MM.1S (cell line): ENCODE measurements around the gene TBC1D25.
"Not testable (repeated sequence)": the region's sequence is repeated elsewhere in the genome, so short reads cannot be mapped to it uniquely, and the experiment has no call there.

Experiments
- DNase-seq: peaks from one replicate; pipeline ENCODE4 v3.0.0-alpha.2; 2015
- H2AFZ ChIP-seq: fragments of 300-600 bp; sonication (generic); 2 replicates; pipeline ENCODE4 v1.6.0; 2016; ENCODE audit warnings: antibody characterized with exemption, low read length
- H3F3A ChIP-seq: fragments of 300-600 bp; sonication (generic); 2 replicates; pipeline ENCODE4 v1.6.1; 2016; ENCODE audit warnings: mild to moderate bottlenecking, antibody characterized with exemption, low read length, moderate library complexity, mixed read lengths; ENCODE audit not compliant: insufficient read depth
- H3K27ac ChIP-seq: fragments of 300-600 bp; sonication (generic); 2 replicates; pipeline ENCODE4 v1.5.1; 2016; ENCODE audit warnings: mild to moderate bottlenecking, low read length
- H3K27me3 ChIP-seq: fragments of 300-600 bp; sonication (generic); replicated peaks from 2 replicates; pipeline ENCODE4 v1.6.0; 2016; ENCODE audit warnings: low read length; ENCODE audit not compliant: insufficient read depth
- H3K36me3 ChIP-seq: fragments of 300-600 bp; sonication (generic); replicated peaks from 2 replicates; pipeline ENCODE4 v1.6.1; 2016; ENCODE audit warnings: mild to moderate bottlenecking, low read length, mixed read lengths; ENCODE audit not compliant: insufficient read depth
- H3K4me1 ChIP-seq: fragments of 300-600 bp; sonication (generic); 2 replicates; pipeline ENCODE4 v1.6.1; 2016; ENCODE audit warnings: low read length, mixed read lengths
- H3K4me2 ChIP-seq: fragments of 300-600 bp; sonication (generic); 2 replicates; pipeline ENCODE4 v1.6.0; 2016; ENCODE audit warnings: low read depth, low read length
- H3K4me3 ChIP-seq: fragments of 300-600 bp; sonication (generic); 2 replicates; pipeline ENCODE4 v1.5.1; 2016; ENCODE audit warnings: low read length, mixed read lengths
- H3K79me2 ChIP-seq: fragments of 300-600 bp; sonication (generic); 2 replicates; pipeline ENCODE4 v1.6.1; 2016; ENCODE audit warnings: mixed run types, low read length, mixed read lengths
- H3K9ac ChIP-seq: fragments of 300-600 bp; sonication (generic); 2 replicates; pipeline ENCODE4 v1.6.1; 2016; ENCODE audit warnings: low read length, mixed read lengths
- H3K9me2 ChIP-seq: fragments of 300-600 bp; sonication (generic); replicated peaks from 2 replicates; pipeline ENCODE4 v1.6.1; 2016; ENCODE audit warnings: mild to moderate bottlenecking, low read length, mixed read lengths; ENCODE audit not compliant: insufficient read depth
- H3K9me3 ChIP-seq: fragments of 300-600 bp; sonication (generic); replicated peaks from 2 replicates; pipeline ENCODE4 v1.6.1; 2016; ENCODE audit warnings: mild to moderate bottlenecking, low read length, mixed read lengths; ENCODE audit not compliant: insufficient read depth
- H4K20me1 ChIP-seq: fragments of 300-600 bp; sonication (generic); 2 replicates; pipeline ENCODE4 v1.6.1; 2016; ENCODE audit warnings: mild to moderate bottlenecking, low read length, moderate library complexity, mixed read lengths; ENCODE audit not compliant: insufficient read depth
- EZH2 ChIP-seq: fragments of 300-600 bp; sonication (generic); optimal IDR thresholded peaks from 2 replicates; pipeline ENCODE3; 2017; ENCODE audit warnings: low read depth, mild to moderate bottlenecking, antibody characterized with exemption, low read length, mixed read lengths
- EZH2phosphoT487 ChIP-seq: fragments of 300-600 bp; sonication (generic); IDR thresholded peaks from 2 replicates; pipeline ENCODE4 v1.6.1; 2018; ENCODE audit warnings: antibody characterized with exemption, low read length
- TF ChIP-seq, protein P1 (sequence below): fragments of 300-600 bp; sonication (generic); IDR thresholded peaks from 2 replicates; pipeline ENCODE4 v1.5.1; 2016; ENCODE audit warnings: antibody characterized with exemption, low read length, mixed read lengths

TBC1D25 gene

DNA sequence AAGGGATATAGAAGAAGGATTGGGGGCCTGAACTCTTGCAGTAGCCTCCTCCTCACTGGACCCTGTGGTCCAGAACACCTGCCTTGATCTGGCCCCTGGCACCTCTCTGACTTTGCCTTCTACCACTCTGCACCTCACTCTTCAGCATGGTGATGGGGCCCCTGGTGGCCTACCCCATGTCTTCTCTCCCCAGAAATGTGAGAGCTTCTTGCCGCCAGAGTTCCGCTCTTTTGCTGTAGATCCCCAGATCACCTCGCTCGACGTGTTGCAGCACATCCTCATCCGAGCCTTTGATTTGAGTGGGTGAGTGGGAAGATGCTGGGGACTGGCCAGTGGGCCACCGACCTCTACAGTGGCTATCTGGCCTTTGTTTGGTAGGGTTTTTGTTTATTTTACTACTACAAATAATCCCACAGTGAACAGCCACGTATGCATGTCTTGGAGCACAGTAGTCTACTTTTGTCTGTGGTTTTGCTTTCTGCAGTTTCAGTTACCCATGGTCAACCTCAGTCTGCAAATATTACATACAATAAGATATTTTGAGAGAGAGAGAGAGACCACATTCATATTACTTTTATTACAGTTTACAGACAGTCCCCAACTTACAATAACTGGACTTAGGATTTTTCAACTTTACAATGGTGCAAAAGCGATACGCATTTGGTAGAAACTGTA is 1.8 kb downstream of the TBC1D25 start:
- H3K4me1 ChIP-seq = peaks cover 8% of the 10 kb centered on the region
- DNase-seq = peak; percentile 75
- H3K4me2 ChIP-seq = peak overlapping the region; percentile 92
- no peaks in the 10 kb centered on the region for H3K36me3 ChIP-seq
- H3K4me3 ChIP-seq = peak overlapping the region; percentile 74
- TF ChIP-seq EZH2phosphoT487 = no peak
- TF ChIP-seq, protein P1, sequence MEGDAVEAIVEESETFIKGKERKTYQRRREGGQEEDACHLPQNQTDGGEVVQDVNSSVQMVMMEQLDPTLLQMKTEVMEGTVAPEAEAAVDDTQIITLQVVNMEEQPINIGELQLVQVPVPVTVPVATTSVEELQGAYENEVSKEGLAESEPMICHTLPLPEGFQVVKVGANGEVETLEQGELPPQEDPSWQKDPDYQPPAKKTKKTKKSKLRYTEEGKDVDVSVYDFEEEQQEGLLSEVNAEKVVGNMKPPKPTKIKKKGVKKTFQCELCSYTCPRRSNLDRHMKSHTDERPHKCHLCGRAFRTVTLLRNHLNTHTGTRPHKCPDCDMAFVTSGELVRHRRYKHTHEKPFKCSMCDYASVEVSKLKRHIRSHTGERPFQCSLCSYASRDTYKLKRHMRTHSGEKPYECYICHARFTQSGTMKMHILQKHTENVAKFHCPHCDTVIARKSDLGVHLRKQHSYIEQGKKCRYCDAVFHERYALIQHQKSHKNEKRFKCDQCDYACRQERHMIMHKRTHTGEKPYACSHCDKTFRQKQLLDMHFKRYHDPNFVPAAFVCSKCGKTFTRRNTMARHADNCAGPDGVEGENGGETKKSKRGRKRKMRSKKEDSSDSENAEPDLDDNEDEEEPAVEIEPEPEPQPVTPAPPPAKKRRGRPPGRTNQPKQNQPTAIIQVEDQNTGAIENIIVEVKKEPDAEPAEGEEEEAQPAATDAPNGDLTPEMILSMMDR = peak; percentile 14; the same call in 1 of the 2 replicates
- no peak overlapping the region for H2AFZ ChIP-seq
- H3K9ac ChIP-seq = peak overlapping the region; percentile 79
- H3K27ac ChIP-seq = peak overlapping the region; percentile 87
- H4K20me1 ChIP-seq = no peaks in the 10 kb centered on the region
- H3K79me2 ChIP-seq = peaks cover 26% of the 10 kb centered on the region
- H3K27me3 ChIP-seq = no peaks in the 10 kb centered on the region
- no peaks in the 10 kb centered on the region for H3K9me2 ChIP-seq
- no peaks in the 10 kb centered on the region for H3K9me3 ChIP-seq
- peaks cover 18% of the 10 kb centered on the region for H3F3A ChIP-seq

DNA sequence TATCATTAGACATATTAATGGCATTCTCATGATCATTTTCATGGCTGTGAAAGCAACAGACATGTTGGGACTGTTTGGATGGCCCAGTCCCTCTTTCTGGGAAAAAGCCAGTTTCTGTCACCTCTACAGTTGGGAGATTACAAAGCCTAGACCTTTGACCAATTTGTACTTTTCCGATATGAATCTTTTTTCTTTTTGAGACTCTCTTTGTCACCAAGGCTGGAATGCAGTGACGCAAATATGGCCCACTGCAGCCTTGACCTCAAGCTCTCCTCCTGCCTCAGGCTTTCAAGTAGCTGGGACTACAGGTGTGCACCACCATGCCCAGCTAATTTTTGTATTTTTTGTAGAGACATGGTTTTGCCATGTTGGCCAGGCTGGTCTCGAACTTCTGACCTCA is 9.4 kb downstream of the TBC1D25 start:
- no peaks in the 10 kb centered on the region for H3K36me3 ChIP-seq
- peaks cover 11% of the 10 kb centered on the region; the same call in 1 of the 2 replicates for H3K79me2 ChIP-seq
- no peak for DNase-seq
- no peaks in the 10 kb centered on the region for H3K4me1 ChIP-seq
- H2AFZ ChIP-seq = no peak overlapping the region
- no peaks in the 10 kb centered on the region for H3K9me3 ChIP-seq
- H3K9me2 ChIP-seq = no peaks in the 10 kb centered on the region
- no peaks in the 10 kb centered on the region for H3F3A ChIP-seq
- H3K4me3 ChIP-seq = no peak overlapping the region
- no peak overlapping the region for H3K4me2 ChIP-seq
- H4K20me1 ChIP-seq = no peaks in the 10 kb centered on the region
- H3K9ac ChIP-seq = no peak overlapping the region
- TF ChIP-seq EZH2 (no peak), EZH2phosphoT487 (no peak)
- TF ChIP-seq, protein P1 = no peak
- H3K27ac ChIP-seq = no peak overlapping the region
- H3K27me3 ChIP-seq = no peaks in the 10 kb centered on the region

DNA sequence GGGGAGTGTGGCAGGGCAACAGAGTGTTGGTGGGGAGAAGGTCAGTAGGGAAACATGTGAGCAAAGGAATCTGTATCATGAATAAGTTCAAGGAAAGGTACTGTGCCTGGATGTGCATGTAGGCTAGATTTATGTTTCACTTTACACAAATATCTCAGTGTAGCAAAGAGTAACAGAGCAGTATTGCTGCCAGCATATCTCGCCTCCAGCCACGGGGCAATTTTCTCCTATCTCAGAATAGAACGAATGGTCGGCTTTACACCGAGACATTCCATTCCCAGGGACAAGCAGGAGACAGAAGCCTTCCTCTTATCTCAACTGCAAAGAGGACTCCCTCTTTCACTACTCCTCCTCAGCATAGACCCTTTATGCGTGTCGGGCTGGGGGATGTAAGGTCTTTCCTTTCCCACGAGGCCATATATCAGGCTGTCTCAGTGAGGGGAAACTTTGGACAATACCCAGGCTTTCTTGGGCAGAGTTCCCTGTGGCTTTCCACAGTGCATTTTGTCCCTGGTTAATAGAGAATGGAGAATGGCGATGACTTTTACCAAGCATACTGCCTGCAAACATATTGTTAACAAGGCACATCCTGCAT is 16.3 kb downstream of the TBC1D25 start:
- H3K27ac ChIP-seq, H3K27me3 ChIP-seq, H3K79me2 ChIP-seq, H3K9ac ChIP-seq, H3K9me2 ChIP-seq, H3K4me2 ChIP-seq, H3K36me3 ChIP-seq, H3K4me1 ChIP-seq, H3F3A ChIP-seq, H4K20me1 ChIP-seq, H3K4me3 ChIP-seq, DNase-seq, H3K9me3 ChIP-seq, H2AFZ ChIP-seq: not testable (repeated sequence)

DNA sequence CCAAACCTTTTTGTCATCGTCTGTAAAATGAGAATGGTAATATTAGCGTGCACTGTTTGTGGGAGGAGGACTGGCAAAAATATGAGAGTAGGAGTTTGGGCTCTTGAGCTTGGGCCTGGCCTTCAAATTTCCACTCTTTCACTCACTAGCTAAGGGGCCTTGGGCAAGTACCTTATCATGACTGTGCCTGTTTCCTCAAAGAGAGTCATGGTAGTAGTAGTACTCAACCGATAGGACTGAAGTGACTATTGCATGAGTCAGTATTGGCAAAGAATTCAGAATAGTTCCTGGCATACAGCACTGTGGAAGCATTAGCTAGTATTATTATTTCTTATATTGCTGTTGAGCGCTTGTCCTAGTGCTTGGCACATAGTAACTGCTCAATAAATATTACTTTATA is 18.8 kb downstream of the TBC1D25 start:
- H3K4me2 ChIP-seq = no peak overlapping the region
- H2AFZ ChIP-seq = no peak overlapping the region
- no peaks in the 10 kb centered on the region for H3K9me2 ChIP-seq
- H3K36me3 ChIP-seq = no peaks in the 10 kb centered on the region
- no peak for DNase-seq
- no peaks in the 10 kb centered on the region for H3K9me3 ChIP-seq
- no peaks in the 10 kb centered on the region for H3K4me1 ChIP-seq
- H3K27me3 ChIP-seq = no peaks in the 10 kb centered on the region
- no peaks in the 10 kb centered on the region for H4K20me1 ChIP-seq
- H3K9ac ChIP-seq = no peak overlapping the region
- H3K27ac ChIP-seq = no peak overlapping the region
- no peaks in the 10 kb centered on the region for H3K79me2 ChIP-seq
- TF ChIP-seq, protein P1 = no peak
- no peak for TF ChIP-seq EZH2phosphoT487
- TF ChIP-seq EZH2 = no peak
- no peak overlapping the region for H3K4me3 ChIP-seq
- no peaks in the 10 kb centered on the region for H3F3A ChIP-seq
